ENCODE data around the gene WBP4.
A peak's percentile ranks its signal among the peaks of the same experiment; 100 is the strongest.
"Not testable (repeated sequence)": the region's sequence is repeated elsewhere in the genome, so short reads cannot be mapped to it uniquely, and the experiment has no call there.

The WBP4 gene, protein sequence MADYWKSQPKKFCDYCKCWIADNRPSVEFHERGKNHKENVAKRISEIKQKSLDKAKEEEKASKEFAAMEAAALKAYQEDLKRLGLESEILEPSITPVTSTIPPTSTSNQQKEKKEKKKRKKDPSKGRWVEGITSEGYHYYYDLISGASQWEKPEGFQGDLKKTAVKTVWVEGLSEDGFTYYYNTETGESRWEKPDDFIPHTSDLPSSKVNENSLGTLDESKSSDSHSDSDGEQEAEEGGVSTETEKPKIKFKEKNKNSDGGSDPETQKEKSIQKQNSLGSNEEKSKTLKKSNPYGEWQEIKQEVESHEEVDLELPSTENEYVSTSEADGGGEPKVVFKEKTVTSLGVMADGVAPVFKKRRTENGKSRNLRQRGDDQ

DNA sequence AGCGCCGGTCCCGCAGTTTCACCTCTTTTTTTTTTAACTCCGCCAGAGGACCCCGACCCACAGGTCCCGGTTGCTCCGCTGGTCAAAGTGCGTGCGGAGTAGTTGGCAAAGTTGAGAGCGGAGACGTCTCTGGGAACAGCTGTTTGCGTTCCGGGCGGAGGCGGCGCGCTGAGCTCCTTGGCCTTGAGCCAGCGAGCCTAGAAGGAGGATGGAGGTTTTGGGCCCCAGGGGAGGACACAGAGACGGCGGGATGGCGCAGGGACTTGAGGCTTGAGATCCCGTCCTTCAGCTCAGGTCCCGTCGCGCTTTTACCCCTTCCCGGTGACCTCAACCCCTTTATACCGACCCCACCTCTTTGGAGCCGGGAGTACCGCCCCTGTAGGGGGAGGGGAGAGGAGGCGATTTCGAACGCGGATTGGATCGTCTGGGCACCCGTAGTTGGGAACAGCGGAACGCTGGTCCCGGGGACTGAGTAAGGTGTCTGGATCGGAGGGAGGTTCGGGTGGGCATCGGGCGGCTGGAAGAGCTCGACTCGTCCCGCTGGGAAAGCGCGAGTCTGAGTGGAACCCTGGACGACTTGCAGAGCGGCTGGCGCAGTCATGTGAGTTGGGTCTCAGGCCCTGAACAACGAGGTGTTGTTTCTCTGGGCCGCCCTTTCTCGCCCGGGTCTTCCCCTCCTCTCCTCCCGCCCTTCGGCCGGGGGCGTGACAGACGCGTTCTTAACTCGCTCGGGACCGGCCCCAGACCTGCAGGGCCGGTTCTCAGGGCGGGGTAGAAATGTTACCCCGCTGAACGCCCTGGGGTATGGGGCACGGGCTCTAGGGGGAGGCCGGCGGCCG, at the start of gene WBP4:
Gene WBP4, plus strand, starts transcription at position 435 of the 839 bp plus-strand sequence. Its CDS starts 165 bp downstream, at position 600.
- DNase-seq, result peak; percentile 84 to 90

- no peak for DNase-seq
Measured at GRCh38 chr13:41012536-41012935, 48.8 kb upstream of the WBP4 start.

- no peak for DNase-seq
Measured at GRCh38 chr13:41013835-41014234, 47.5 kb upstream of the WBP4 start.

DNA sequence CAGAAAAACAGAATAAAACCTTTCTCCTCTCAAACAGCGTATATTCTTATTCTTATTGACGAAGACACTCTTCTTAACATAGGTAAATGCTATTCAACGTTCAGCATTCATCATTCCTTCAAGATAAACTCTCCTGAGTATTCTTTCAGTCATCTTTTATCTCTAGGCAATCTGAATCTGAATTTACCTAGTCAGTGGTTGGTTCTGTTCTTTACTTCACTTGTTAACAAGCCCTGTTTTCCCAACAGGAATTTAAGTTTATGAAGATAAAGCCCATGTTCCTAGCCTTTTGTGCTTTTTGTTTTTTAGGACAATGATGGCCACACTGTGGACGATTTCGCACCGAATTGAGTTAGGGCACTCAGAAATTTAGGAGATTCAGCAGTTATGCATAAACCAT, 45.4 kb upstream of the WBP4 start:
- DNase-seq, result no peak

DNA sequence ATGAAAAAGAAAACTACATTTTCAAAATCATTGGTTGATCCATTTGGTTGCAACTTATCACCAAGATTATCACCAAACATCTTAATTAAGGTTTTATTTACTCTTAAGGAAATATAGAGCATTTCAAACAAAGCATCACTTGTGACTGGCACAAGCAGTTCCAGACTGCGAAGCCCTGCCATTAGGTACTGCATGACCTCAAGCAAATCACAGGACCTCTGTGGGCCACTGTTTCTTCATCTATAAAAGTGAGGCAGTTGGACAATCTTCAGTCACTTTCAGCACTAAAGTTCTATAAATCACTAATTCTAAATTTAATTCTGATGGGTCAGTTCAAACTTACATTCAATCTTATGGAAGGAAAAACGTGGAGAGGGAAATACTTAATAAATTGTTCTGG, 44.1 kb upstream of the WBP4 start:
- no peak for DNase-seq

DNA sequence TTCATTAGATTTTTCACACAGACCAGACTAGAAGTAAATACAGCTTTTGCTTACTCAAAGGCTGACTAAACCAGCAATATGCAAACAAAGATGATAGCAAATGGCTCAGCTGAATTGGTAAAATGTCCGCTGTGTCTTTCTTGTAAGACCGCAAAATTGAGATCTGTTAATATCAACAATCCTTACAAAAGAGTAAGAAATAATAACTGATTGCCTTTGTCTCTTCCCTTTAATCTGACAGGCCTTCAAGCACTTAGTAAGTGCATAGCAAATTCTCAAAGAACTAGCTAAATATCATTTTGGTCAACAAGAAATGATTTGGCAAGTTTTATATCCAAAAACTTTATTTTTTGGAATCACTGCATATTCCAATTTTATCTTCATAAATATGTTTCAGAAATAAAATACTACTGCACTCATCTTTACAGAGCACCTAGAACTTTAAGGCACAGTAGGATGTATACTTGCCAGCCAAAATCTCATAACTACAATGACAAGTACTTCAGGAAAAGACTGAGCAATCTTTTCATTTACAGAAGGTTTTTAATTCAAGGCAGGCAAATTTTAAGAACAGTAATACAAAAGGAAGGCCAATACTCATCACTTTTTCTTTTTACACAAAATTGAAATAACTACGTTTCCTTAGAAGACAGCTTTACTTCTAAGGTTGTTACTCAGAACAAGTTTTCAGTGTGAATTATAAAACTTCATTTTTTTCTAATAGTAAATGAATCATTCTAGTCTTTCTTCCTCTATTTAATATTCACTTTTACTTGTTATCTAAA, 43.3 kb upstream of the WBP4 start:
- DNase-seq, result no peak

- DNase-seq, result no peak
Measured at GRCh38 chr13:41018602-41018948, 42.7 kb upstream of the WBP4 start.

DNA sequence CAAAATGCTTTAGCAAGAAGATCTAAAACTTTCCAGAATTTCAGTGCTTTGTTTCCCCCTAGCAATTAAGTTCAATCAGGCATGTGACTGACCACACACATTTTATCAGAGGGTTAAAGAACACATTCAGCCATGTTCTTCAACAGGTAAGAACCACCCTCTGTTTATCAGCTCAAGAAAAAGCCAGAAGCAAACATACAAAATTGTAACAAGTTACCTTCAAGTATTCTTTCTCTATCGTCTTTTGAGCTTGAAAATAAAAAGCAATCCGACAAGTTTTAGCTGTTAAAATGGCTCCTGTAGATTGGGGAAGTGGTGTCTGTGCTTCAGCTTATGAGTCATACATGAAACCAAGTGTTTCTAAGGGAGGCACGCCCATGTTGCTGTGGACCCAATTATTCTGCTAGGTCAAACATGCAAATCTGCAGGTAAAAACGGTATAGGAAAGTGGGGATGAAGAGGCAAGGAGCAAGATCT, 42.3 kb upstream of the WBP4 start, which contains the start of gene ELF1:
Gene ELF1, minus strand, starts transcription at position 306 of the 477 bp plus-strand sequence. CDS start 37,262 bp downstream, outside the sequence.
- DNase-seq, result no peak

- DNase-seq, result peak in 1 of 2 experiments; percentile 41
Measured at GRCh38 chr13:41019578-41020347, 41.5 kb upstream of the WBP4 start.

GRCh38 chr13:41025518-41025917, 35.8 kb upstream of the WBP4 start:
- peak; percentile 38 to 85 for DNase-seq

GRCh38 chr13:41026788-41027187, 34.5 kb upstream of the WBP4 start:
- no peak for DNase-seq

DNA sequence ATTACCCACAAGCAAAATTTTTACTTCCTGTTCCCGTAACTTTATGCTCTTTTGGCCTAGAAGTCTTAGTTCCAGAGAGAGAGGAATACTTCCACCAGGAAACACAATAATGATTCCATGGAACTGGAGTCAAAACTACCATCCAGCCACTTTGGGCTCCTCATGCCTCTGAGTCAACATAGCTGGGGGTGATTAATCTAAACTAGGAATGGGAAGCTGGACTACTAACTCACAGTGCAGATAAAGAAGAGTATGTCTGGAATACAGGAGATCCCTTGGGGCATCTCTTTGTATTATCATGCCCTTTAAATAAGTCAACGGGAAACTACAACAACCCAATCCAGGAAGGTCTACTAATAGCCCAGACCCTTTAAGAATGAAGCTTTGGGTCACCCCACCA, 33.3 kb upstream of the WBP4 start:
- DNase-seq, result no peak

DNA sequence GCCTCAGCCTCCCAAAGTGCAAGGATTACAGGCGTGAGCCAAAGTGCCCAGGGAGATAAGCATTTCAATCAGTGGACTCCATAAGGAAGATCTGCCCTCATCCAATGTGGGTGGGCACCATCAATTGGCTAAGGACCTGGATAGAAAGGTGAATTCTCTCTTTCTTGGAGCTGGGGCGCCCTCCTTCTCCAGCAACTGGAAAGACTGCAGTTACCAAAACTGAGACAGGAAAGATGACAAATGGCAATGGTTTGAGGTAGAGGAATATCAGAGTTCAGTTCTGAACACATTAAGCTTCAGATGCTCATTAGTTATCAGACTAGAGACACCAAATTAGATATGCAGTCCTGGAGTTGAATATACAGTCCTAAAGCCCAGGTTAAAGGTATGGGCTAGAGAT, 31.7 kb upstream of the WBP4 start:
- peak in 1 of 2 experiments; percentile 28 for DNase-seq

DNA sequence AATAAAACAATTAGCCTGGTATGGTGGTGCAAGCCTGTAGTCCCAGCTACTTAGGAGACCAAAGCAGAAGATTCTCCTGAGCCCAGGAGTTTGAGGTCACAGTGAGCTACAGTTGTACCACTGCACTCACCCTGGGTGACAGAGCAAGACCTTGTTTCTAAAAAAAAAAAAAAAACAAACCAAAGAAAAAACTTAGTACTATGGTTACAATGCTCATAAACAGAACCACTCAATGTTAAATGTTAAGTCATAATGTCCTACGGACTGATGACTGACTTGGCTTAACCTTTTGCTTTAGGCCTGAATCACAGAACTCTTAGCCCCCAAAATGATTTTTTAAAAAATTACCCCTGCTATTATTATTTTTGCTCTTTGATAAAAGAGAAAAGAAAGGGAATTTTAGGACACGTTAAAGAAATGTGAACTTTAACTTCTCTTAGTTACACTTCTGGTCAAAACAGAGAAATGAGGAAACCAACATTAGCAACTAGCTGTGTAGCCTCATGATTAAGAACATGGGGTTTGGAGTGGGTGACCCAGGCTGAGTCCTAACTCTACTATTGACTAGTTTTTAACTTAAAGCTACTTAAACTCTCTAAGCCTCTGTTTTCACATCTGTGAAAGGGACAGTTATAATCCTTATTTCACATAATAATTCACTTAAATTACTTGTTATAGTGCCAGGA, 28.5 kb upstream of the WBP4 start:
- DNase-seq, result no peak

- no peak for DNase-seq
Measured at GRCh38 chr13:41034382-41034781, 26.9 kb upstream of the WBP4 start.

- DNase-seq, result no peak
Measured at GRCh38 chr13:41034881-41035280, 26.4 kb upstream of the WBP4 start.

- not testable (repeated sequence) for DNase-seq
Measured at GRCh38 chr13:41036557-41036956, 24.8 kb upstream of the WBP4 start.

DNA sequence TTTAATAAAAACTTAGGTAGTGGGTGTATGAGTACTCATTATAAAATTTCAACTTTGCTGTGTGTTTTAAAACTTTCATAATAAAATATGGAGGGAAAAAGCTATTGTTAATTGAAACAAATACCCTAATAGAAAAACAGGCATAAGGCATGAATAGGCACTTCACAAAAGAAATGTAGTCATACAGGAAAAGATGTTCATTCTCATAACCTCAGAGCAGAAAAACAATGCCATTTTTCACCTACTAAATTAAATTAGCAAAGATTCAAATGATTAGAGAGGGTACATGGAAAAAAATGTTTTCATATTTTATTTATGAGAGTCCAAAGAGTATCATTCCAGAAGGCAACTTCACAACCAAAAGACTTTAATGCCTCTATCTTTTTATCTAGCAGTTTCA, 21.6 kb upstream of the WBP4 start:
- DNase-seq, result no peak

GRCh38 chr13:41040584-41041334, 20.6 kb upstream of the WBP4 start:
- DNase-seq, result no peak

GRCh38 chr13:41042419-41042818, 18.9 kb upstream of the WBP4 start:
- not testable (repeated sequence) for DNase-seq

GRCh38 chr13:41048640-41049039, 12.7 kb upstream of the WBP4 start:
- no peak for DNase-seq
